K562 (cell line): ENCODE data around the gene GATA6. TPM values are rescaled to one million over a fixed set of nuclear protein-coding genes. Genes with fewer than 3 reads are reported as not detected.

ENCODE experiments used
- KDM1A ChIP-seq, 2 experiments: fragments of 450-650 bp; IDR thresholded peaks; 2 replicates each; pipeline ENCODE4 v1.6.1; 2016; ENCODE audit warnings: mild to moderate bottlenecking in 2 of 2
- KDM5B ChIP-seq: fragments of 200-600 bp; sonication (generic); IDR thresholded peaks from 2 replicates; pipeline ENCODE4 v1.6.1; 2012; ENCODE audit warnings: low read depth, mild to moderate bottlenecking, moderate library complexity, low read length, control low read depth, inconsistent platforms; ENCODE audit not compliant: insufficient replicate concordance
- NR2C1 ChIP-seq, 2 experiments: fragments of 450-650 bp; IDR thresholded peaks; 2 replicates each; pipeline ENCODE4 v1.6.1; 2017; ENCODE audit warnings: mild to moderate bottlenecking in 2 of 2, antibody characterized with exemption in 1 of 2, inconsistent platforms in 1 of 2, missing compliant biosample characterization in 1 of 2, missing genetic modification characterization in 1 of 2
- PHF20 ChIP-seq: fragments of 450-650 bp; IDR thresholded peaks from 2 replicates; pipeline ENCODE4 v1.6.1; 2018; ENCODE audit not compliant: partially characterized antibody
- PHF8 ChIP-seq: fragments of 200-600 bp; sonication (generic); IDR thresholded peaks from 2 replicates; pipeline ENCODE4 v1.6.1; 2012; ENCODE audit warnings: mixed run types, mild to moderate bottlenecking, inconsistent platforms, low read length, moderate library complexity, borderline replicate concordance
- SMARCC2 ChIP-seq: fragments of 450-650 bp; IDR thresholded peaks from 2 replicates; pipeline ENCODE4 v1.6.1; 2017; ENCODE audit warnings: antibody characterized with exemption, moderate library complexity, mild to moderate bottlenecking, low read depth
- TBP ChIP-seq: optimal IDR thresholded peaks from 2 replicates; pipeline ENCODE3; 2011; ENCODE audit warnings: low read depth, low read length, improper control_type of control experiment
- UBTF ChIP-seq, 2 experiments: IDR thresholded peaks; 2 replicates each; pipeline ENCODE4 v1.6.1; 2012; ENCODE audit warnings: improper control_type of control experiment in 2 of 2, low read depth in 2 of 2, low read length in 2 of 2, borderline replicate concordance in 1 of 2
- ZNF263 ChIP-seq: sonication (generic); formaldehyde crosslinking; IDR thresholded peaks from 2 replicates; pipeline ENCODE4 v1.8.0; 2022; ENCODE audit warnings: mild to moderate bottlenecking, missing genetic modification reagents, borderline replicate concordance
- polyA plus RNA-seq, 8 experiments: library from polyadenylated mRNA; depleted of rRNA in 4 of 8; stranded (reverse) in 5 of 8; unstranded in 3 of 8; fragments of >200 nt; fragmentation: Nextera tagmentation in 2 of 8; fragmentation: Illumina TruSeq in 1 of 8; extraction: Ambion mirVana in 2 of 8; extraction: Trizol in 1 of 8; gene quantifications; 2 replicates each; pipeline versions ENCODE4 v1.2.1 to v1.2.3, GENCODE V29; 2011 to 2014; ENCODE audit warnings: inconsistent platforms in 1 of 8, missing spikeins in 1 of 8
- total RNA-seq, 7 experiments: library from RNA; depleted of rRNA in 6 of 7; stranded (reverse); fragments of >200 nt in 6 of 7; fragmentation: Illumina TruSeq in 2 of 7; extraction: Trizol in 2 of 7; gene quantifications; 2 replicates each; pipeline versions ENCODE4 v1.2.1 to v1.2.3, GENCODE V29; 2011 to 2021; ENCODE audit warnings: low replicate concordance in 1 of 7
- TF ChIP-seq, protein P1 (sequence below), 2 experiments: fragments of 450-650 bp; formaldehyde crosslinking in 1 of 2; IDR thresholded peaks; 2 replicates each; pipeline versions ENCODE4 v1.4.0 to v1.6.1; 2014 to 2020; ENCODE audit warnings: mild to moderate bottlenecking in 2 of 2, borderline replicate concordance in 1 of 2, low read depth in 1 of 2
- TF ChIP-seq, protein P2 (sequence below): fragments of 450-650 bp; formaldehyde crosslinking; IDR thresholded peaks from 2 replicates; pipeline ENCODE4 v1.4.0; 2020; ENCODE audit warnings: mild to moderate bottlenecking, moderate library complexity

The GATA6 gene
- total and polyA plus RNA-seq, 9 of the 15 experiments (the other 6 are each of a cell fraction or from before 2014, with no cell fraction given), result 0.01 to 0.24 (median 0.16) TPM; not detected in 5

- TF ChIP-seq, protein P1, sequence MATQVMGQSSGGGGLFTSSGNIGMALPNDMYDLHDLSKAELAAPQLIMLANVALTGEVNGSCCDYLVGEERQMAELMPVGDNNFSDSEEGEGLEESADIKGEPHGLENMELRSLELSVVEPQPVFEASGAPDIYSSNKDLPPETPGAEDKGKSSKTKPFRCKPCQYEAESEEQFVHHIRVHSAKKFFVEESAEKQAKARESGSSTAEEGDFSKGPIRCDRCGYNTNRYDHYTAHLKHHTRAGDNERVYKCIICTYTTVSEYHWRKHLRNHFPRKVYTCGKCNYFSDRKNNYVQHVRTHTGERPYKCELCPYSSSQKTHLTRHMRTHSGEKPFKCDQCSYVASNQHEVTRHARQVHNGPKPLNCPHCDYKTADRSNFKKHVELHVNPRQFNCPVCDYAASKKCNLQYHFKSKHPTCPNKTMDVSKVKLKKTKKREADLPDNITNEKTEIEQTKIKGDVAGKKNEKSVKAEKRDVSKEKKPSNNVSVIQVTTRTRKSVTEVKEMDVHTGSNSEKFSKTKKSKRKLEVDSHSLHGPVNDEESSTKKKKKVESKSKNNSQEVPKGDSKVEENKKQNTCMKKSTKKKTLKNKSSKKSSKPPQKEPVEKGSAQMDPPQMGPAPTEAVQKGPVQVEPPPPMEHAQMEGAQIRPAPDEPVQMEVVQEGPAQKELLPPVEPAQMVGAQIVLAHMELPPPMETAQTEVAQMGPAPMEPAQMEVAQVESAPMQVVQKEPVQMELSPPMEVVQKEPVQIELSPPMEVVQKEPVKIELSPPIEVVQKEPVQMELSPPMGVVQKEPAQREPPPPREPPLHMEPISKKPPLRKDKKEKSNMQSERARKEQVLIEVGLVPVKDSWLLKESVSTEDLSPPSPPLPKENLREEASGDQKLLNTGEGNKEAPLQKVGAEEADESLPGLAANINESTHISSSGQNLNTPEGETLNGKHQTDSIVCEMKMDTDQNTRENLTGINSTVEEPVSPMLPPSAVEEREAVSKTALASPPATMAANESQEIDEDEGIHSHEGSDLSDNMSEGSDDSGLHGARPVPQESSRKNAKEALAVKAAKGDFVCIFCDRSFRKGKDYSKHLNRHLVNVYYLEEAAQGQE (IDR thresholded peaks at IDR 0.05; ENCODE audit: borderline replicate concordance), result peak; percentile 20; the same call in 1 of the 2 replicates
- TF ChIP-seq, protein P1 (CRISPR knock-in tag; IDR thresholded peaks at IDR 0.05; ENCODE audit: low read depth), result no peak
- TF ChIP-seq PHF8 (no peak), TBP (no peak), PHF20 (peak; percentile 23), NR2C1 (IDR thresholded peaks at IDR 0.05) (no peak), NR2C1 (tag; IDR thresholded peaks at IDR 0.05) (no peak), ZNF263 (CRISPR knock-in tag) (peak; percentile 80), KDM5B (peak; percentile 38), UBTF (IDR thresholded peaks at IDR 0.05; ENCODE audit: borderline replicate concordance in 1 of 2, low read depth in 2 of 2, low read length in 2 of 2) (peak in 1 of 2 experiments; percentile 82; a peak in 2 of 4 replicates), SMARCC2 (no peak), KDM1A (IDR thresholded peaks at IDR 0.05) (no peak)
- TF ChIP-seq, protein P2, sequence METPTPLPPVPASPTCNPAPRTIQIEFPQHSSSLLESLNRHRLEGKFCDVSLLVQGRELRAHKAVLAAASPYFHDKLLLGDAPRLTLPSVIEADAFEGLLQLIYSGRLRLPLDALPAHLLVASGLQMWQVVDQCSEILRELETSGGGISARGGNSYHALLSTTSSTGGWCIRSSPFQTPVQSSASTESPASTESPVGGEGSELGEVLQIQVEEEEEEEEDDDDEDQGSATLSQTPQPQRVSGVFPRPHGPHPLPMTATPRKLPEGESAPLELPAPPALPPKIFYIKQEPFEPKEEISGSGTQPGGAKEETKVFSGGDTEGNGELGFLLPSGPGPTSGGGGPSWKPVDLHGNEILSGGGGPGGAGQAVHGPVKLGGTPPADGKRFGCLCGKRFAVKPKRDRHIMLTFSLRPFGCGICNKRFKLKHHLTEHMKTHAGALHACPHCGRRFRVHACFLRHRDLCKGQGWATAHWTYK, result peak; percentile 37; the same call in 1 of the 2 replicates
These were observed at the start of gene GATA6 (continued) for GRCh38 chr18:22169011-22169888.
